Kidney (tissue), 14 donors: ENCODE results near the gene GMPR. TPM values are rescaled to one million over a fixed set of nuclear protein-coding genes. Genes with fewer than 3 reads are reported as not detected.

Experiments used
- DNase-seq, 5 donors: peaks; one replicate each; pipeline ENCODE4 v3.0.0-alpha.2; 2013 to 2020
- FAIRE-seq: peaks from 2 replicates; lab custom pipeline; 2012; peaks lifted over from hg19 to GRCh38; lab: Jason Lieb, UNC
- H3K27ac ChIP-seq, 2 donors: one replicate each; pipeline ENCODE4 v1.7.0; 2013; ENCODE audit warnings: low read depth in 2 of 2, low read length in 2 of 2, inconsistent platforms in 1 of 2
- H3K27me3 ChIP-seq: one replicate; pipeline ENCODE4 v1.7.1; 2013; ENCODE audit warnings: low read length, inconsistent platforms; ENCODE audit not compliant: control insufficient read depth, insufficient read depth
- H3K36me3 ChIP-seq, 3 donors: one replicate each; pipeline versions ENCODE4 v1.7.0 to v1.7.1; 2013; ENCODE audit warnings: low read length in 3 of 3, control low read depth in 1 of 3, inconsistent platforms in 1 of 3; ENCODE audit not compliant: insufficient read depth in 3 of 3, control insufficient read depth in 2 of 3
- H3K4me1 ChIP-seq, 3 donors: one replicate each; pipeline versions ENCODE4 v1.7.0 to v1.7.1; 2013; ENCODE audit warnings: low read length in 3 of 3, inconsistent platforms in 1 of 3, low read depth in 1 of 3; ENCODE audit not compliant: control insufficient read depth in 2 of 3, insufficient read depth in 2 of 3
- H3K4me3 ChIP-seq, 3 donors: one replicate each; pipeline versions ENCODE4 v1.7.0 to v1.8.1; 2013; ENCODE audit warnings: low read length in 3 of 3, control low read depth in 1 of 3, inconsistent platforms in 1 of 3
- H3K9ac ChIP-seq, 3 donors: one replicate each; pipeline versions ENCODE4 v1.7.0 to v1.7.1; 2013; ENCODE audit warnings: low read length in 3 of 3, control low read depth in 1 of 3, inconsistent platforms in 1 of 3
- H3K9me3 ChIP-seq, 3 donors: one replicate each; pipeline versions ENCODE4 v1.7.0 to v1.7.1; 2013; ENCODE audit warnings: low read length in 3 of 3, control low read depth in 1 of 3, inconsistent platforms in 1 of 3; ENCODE audit not compliant: control insufficient read depth in 2 of 3, insufficient read depth in 1 of 3
- intact Hi-C: fragments of 100-400 bp; cut with DNase I; formaldehyde crosslinking; loops from one replicate; pipeline ENCODE4 v1.11.1; 2022
- polyA plus RNA-seq: library from polyadenylated mRNA; stranded (reverse); fragments of 350-450 nt; fragmentation: Illumina TruSeq; extraction: RNeasy Lipid Tissue Mini Kit (QIAGEN cat#74804); gene quantifications from one replicate; pipeline ENCODE4 v1.2.3, GENCODE V29; 2014; ENCODE audit warnings: low read depth, low replicate concordance; ENCODE audit not compliant: insufficient read depth
- total RNA-seq: library from RNA; stranded (reverse); fragmentation: NEBNext Ultra II Directional; extraction: Animal tissue kit (Norgen Biotek cat#: 25700); gene quantifications from one replicate; pipeline ENCODE4 v1.2.1, GENCODE V29; 2021
- TF ChIP-seq, protein P1 (sequence below): IDR thresholded peaks from 3 replicates; pipeline ENCODE4 v1.5.1; 2012; ENCODE audit warnings: mild to moderate bottlenecking, moderate library complexity, borderline replicate concordance; ENCODE audit not compliant: insufficient read depth; ENCODE audit errors: extremely low read depth
- donor health status: control.
- donor health status: control.
- donor health status: control.
- donor health status: control.
- donor health status: control.
- donor health status: DM: yes; HTN: yes; CAD: no.
- donor health status: Normal renal cell carcinoma (clear cell type).

GMPR gene
- total and polyA plus RNA-seq, 2 donors from 2014 or later: 51.4 to 54.5 TPM

DNA sequence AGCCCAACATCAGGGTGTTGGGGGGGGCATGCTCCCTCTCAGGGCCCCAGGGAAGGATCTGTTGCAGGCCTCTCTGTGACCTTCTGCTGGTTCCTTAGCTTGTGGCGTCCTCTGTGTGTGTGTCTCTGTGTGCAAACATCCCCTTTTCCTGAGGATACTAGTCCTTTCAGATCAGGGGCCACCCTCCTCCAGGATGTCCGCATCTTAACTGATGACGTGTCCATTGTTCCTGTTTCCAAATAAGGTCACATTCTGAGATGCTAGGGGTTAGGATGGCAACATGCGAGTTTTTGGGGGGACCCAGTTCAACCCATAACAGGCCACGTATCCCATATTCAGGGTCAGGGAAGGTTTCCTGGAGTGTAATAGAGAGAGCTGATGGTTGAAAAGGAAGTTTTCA lies 40.9 kb downstream of the GMPR start:
- intact Hi-C loops: no loop called here
- TF ChIP-seq, protein P1, sequence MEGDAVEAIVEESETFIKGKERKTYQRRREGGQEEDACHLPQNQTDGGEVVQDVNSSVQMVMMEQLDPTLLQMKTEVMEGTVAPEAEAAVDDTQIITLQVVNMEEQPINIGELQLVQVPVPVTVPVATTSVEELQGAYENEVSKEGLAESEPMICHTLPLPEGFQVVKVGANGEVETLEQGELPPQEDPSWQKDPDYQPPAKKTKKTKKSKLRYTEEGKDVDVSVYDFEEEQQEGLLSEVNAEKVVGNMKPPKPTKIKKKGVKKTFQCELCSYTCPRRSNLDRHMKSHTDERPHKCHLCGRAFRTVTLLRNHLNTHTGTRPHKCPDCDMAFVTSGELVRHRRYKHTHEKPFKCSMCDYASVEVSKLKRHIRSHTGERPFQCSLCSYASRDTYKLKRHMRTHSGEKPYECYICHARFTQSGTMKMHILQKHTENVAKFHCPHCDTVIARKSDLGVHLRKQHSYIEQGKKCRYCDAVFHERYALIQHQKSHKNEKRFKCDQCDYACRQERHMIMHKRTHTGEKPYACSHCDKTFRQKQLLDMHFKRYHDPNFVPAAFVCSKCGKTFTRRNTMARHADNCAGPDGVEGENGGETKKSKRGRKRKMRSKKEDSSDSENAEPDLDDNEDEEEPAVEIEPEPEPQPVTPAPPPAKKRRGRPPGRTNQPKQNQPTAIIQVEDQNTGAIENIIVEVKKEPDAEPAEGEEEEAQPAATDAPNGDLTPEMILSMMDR: no peak
- DNase-seq (no peak), FAIRE-seq (no peak)
- Histone ChIP-seq H3K27ac (no peak overlapping the region), H3K27me3 (no peaks in the 10 kb centered on the region), H3K9me3 (no peaks in the 10 kb centered on the region), H3K36me3 (peaks cover 0 to 9% (median 0%) of the 10 kb centered on the region in 3 donors), H3K4me3 (no peak overlapping the region), H3K9ac (no peak overlapping the region), H3K4me1 (peaks cover 0 to 4% (median under 1%) of the 10 kb centered on the region in 3 donors)

DNA sequence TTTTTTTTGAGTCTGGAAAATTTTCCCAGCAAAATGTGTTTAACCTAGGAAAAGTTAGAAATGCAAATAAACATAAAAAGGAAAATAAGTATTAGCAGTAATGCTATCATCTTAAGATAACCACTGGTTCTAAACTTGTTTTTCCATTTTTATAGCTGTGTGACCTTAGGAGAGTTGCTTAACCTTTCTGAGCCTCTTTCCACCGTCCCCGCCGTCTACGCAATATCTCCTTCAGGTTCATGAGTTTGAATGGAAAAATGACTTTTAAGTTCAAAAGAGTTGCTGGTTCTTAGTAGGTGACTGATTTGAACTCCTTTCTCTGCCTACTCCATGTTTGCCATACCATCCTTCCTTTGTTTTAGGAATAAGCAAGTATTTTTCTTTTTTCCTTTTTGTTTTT lies 44.0 kb downstream of the GMPR start:
- H3K4me1 ChIP-seq: peaks cover 0 to 7% (median 6%) of the 10 kb centered on the region in 3 donors
- H3K9me3 ChIP-seq: no peaks in the 10 kb centered on the region
- intact Hi-C loops: no loop called here
- H3K27ac ChIP-seq: no peak overlapping the region
- TF ChIP-seq, protein P1: no peak
- H3K36me3 ChIP-seq: no peaks in the 10 kb centered on the region
- no peak for DNase-seq
- FAIRE-seq: no peak
- no peaks in the 10 kb centered on the region for H3K27me3 ChIP-seq
- no peak overlapping the region for H3K4me3 ChIP-seq
- H3K9ac ChIP-seq: no peak overlapping the region

DNA sequence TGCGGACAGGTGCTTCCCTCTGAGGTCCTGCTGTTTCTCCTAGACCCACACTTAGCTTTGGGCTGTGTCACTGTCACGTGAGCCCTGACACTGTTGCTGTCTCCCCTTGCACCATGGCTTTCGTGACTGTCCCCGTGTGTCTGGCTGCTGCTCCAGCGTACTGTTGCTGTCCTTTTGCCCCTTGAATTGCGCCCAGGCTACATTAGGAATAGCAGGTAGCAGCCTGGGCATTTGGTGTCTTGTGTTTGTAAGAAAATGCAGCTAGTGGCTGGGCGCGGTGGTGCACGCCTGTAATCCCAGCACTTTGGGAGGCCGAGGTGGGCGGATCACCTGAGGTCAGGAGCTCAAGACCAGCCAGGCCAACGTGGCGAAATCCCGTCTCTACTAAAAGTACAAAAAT lies 46.1 kb downstream of the GMPR start:
- Histone ChIP-seq H3K4me1 (peaks cover 0 to 7% (median 6%) of the 10 kb centered on the region in 3 donors), H3K27ac (no peak overlapping the region), H3K36me3 (no peaks in the 10 kb centered on the region), H3K9me3 (no peaks in the 10 kb centered on the region), H3K4me3 (no peak overlapping the region), H3K27me3 (no peaks in the 10 kb centered on the region), H3K9ac (no peak overlapping the region)
- DNase-seq (peak in 1 of 5 donors; percentile 29), FAIRE-seq (no peak)
- TF ChIP-seq, protein P1: no peak
- intact Hi-C loops: no loop called here
